Esophagus mucosa (tissue), 1 donor: ENCODE measurements around the gene TENT5C. TPM values are rescaled to one million over a fixed set of nuclear protein-coding genes. Genes with fewer than 3 reads are reported as not detected.

Experiments used
- ATAC-seq: fragments of 200-7000 bp; cut with Tn5 transposase; one replicate; pipeline ENCODE4 v1.9.1; 2020
- total RNA-seq: library from RNA; stranded (reverse); gene quantifications from one replicate; pipeline ENCODE4 v1.2.4, GENCODE V29; 2023
- donor health status: DM: yes; HTN: yes; CAD: no.

TENT5C gene
- total RNA-seq, 1 donor from 2014 or later = 1.1 TPM

GRCh38 chr1:117613969-117614729 is 8.3 kb downstream of the TENT5C start:
- no peak for ATAC-seq

- ATAC-seq = no peak
Measured at GRCh38 chr1:117615474-117615873, 9.6 kb downstream of the TENT5C start.

- no peak for ATAC-seq
Measured at GRCh38 chr1:117616356-117616755, 10.5 kb downstream of the TENT5C start.

GRCh38 chr1:117616967-117617366 is 11.1 kb downstream of the TENT5C start:
- no peak for ATAC-seq

- no peak for ATAC-seq
Measured at GRCh38 chr1:117618450-117619122, 12.7 kb downstream of the TENT5C start.

- ATAC-seq = no peak
Measured at GRCh38 chr1:117620440-117620839, 14.6 kb downstream of the TENT5C start.

- ATAC-seq = no peak
Measured at GRCh38 chr1:117621316-117621715, 15.5 kb downstream of the TENT5C start.

- no peak for ATAC-seq
Measured at GRCh38 chr1:117622726-117623125, 16.9 kb downstream of the TENT5C start.

GRCh38 chr1:117623141-117623540 is 17.3 kb downstream of the TENT5C start:
- ATAC-seq = no peak

- no peak for ATAC-seq
Measured at GRCh38 chr1:117623698-117624097, 17.9 kb downstream of the TENT5C start.

- ATAC-seq = no peak
Measured at GRCh38 chr1:117627546-117628130, 21.8 kb downstream of the TENT5C start.

GRCh38 chr1:117628343-117628742 is 22.5 kb downstream of the TENT5C start:
- no peak for ATAC-seq

- no peak for ATAC-seq
Measured at GRCh38 chr1:117629625-117630422, 24.0 kb downstream of the TENT5C start.

- no peak for ATAC-seq
Measured at GRCh38 chr1:117630423-117630998, 24.7 kb downstream of the TENT5C start.

- ATAC-seq = no peak
Measured at GRCh38 chr1:117631359-117632160, 25.7 kb downstream of the TENT5C start.

GRCh38 chr1:117632269-117633067 is 26.6 kb downstream of the TENT5C start:
- no peak for ATAC-seq

GRCh38 chr1:117633068-117633345 is 27.2 kb downstream of the TENT5C start:
- ATAC-seq = no peak

- no peak for ATAC-seq
Measured at GRCh38 chr1:117633423-117633822, 27.6 kb downstream of the TENT5C start.

GRCh38 chr1:117633936-117634335 is 28.1 kb downstream of the TENT5C start:
- ATAC-seq = no peak

- ATAC-seq = no peak
Measured at GRCh38 chr1:117634631-117635030, 28.8 kb downstream of the TENT5C start.

- no peak for ATAC-seq
Measured at GRCh38 chr1:117635805-117636204, 30.0 kb downstream of the TENT5C start.
